Esophagus muscularis mucosa (tissue), 4 donors: ENCODE data around the gene TGM5. TPM values are rescaled to one million over a fixed set of nuclear protein-coding genes. Genes with fewer than 3 reads are reported as not detected.

Experiments
- DNase-seq: peaks from one replicate; pipeline ENCODE4 v3.0.0-alpha.2; 2017; ENCODE audit errors: extremely low spot score
- H3K27ac ChIP-seq, 4 donors: fragments of 200-600 bp; sonication (generic); replicated peaks in 1 of 4; 1 replicate in 3 of 4; 2 replicates in 1 of 4; pipeline ENCODE4 v1.5.1; 2016 to 2019; ENCODE audit warnings: mild to moderate bottlenecking in 1 of 4
- H3K27me3 ChIP-seq, 4 donors: fragments of 200-600 bp; sonication (generic); one replicate each; pipeline versions ENCODE4 v1.5.1 to v1.6.0; 2016 to 2019
- H3K36me3 ChIP-seq, 4 donors: fragments of 200-600 bp; sonication (generic); one replicate each; pipeline ENCODE4 v1.5.1; 2016 to 2019
- H3K4me1 ChIP-seq, 4 donors: fragments of 200-600 bp; sonication (generic); one replicate each; pipeline ENCODE4 v1.5.1; 2016 to 2019
- H3K4me3 ChIP-seq, 4 donors: fragments of 200-600 bp; sonication (generic); 1 replicate in 2 of 4; 2 replicates in 2 of 4; pipeline ENCODE4 v1.5.1; 2016 to 2019; ENCODE audit warnings: mild to moderate bottlenecking in 4 of 4, moderate library complexity in 1 of 4
- H3K9me3 ChIP-seq, 4 donors: fragments of 200-600 bp; sonication (generic); 1 replicate in 3 of 4; 2 replicates in 1 of 4; pipeline ENCODE4 v1.5.1; 2016 to 2019
- EP300 ChIP-seq: sonication (generic); formaldehyde crosslinking; IDR thresholded peaks from one replicate; pipeline ENCODE4 v1.6.1; 2017; ENCODE audit warnings: antibody characterized with exemption
- POLR2A ChIP-seq: fragments of 450-650 bp; IDR thresholded peaks from one replicate; pipeline ENCODE4 v1.6.1; 2017; ENCODE audit warnings: antibody characterized with exemption, moderate library complexity, mild to moderate bottlenecking, low read depth
- POLR2AphosphoS5 ChIP-seq, 2 donors: sonication (generic); formaldehyde crosslinking; IDR thresholded peaks; one replicate each; pipeline ENCODE4 v1.6.1; 2017; ENCODE audit warnings: antibody characterized with exemption in 2 of 2
- WGBS: methylation state at CpG from one replicate; pipeline ENCODE4 v1.1.5; 2018; 5-methylcytosine and 5-hydroxymethylcytosine counted together
- intact Hi-C: fragments of 100-400 bp; cut with DNase I; formaldehyde crosslinking; loops from one replicate; pipeline ENCODE4 v1.15.1; 2023
- total RNA-seq, 4 donors: library from RNA; depleted of rRNA; stranded (reverse); fragments of >200 nt; gene quantifications; one replicate each; pipeline versions ENCODE4 v1.1.0 to v1.2.1, GENCODE V29; 2016
- TF ChIP-seq, protein P1 (sequence below), 3 experiments: fragments of 200-600 bp in 2 of 3; fragments of 450-650 bp in 1 of 3; sonication (generic) in 2 of 3; IDR thresholded peaks; one replicate each; pipeline ENCODE4 v1.5.1; 2017 to 2019; ENCODE audit warnings: antibody characterized with exemption in 3 of 3, mild to moderate bottlenecking in 2 of 3, moderate library complexity in 1 of 3

Gene TGM5
- total RNA-seq, 4 donors from 2014 or later, result under 0.01 to 0.91 (median 0.25) TPM

GRCh38 chr15:43281926-43282602 lies 15.3 kb upstream of the TGM5 start:
- TF ChIP-seq, protein P1, sequence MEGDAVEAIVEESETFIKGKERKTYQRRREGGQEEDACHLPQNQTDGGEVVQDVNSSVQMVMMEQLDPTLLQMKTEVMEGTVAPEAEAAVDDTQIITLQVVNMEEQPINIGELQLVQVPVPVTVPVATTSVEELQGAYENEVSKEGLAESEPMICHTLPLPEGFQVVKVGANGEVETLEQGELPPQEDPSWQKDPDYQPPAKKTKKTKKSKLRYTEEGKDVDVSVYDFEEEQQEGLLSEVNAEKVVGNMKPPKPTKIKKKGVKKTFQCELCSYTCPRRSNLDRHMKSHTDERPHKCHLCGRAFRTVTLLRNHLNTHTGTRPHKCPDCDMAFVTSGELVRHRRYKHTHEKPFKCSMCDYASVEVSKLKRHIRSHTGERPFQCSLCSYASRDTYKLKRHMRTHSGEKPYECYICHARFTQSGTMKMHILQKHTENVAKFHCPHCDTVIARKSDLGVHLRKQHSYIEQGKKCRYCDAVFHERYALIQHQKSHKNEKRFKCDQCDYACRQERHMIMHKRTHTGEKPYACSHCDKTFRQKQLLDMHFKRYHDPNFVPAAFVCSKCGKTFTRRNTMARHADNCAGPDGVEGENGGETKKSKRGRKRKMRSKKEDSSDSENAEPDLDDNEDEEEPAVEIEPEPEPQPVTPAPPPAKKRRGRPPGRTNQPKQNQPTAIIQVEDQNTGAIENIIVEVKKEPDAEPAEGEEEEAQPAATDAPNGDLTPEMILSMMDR (IDR thresholded peaks at IDR 0.05), result no peak
- no peak for TF ChIP-seq EP300
- no peak for TF ChIP-seq POLR2AphosphoS5 (IDR thresholded peaks at IDR 0.05)

GRCh38 chr15:43280996-43281395 lies 14.3 kb upstream of the TGM5 start:
- no peak for DNase-seq
- H3K4me3 ChIP-seq, result no peak overlapping the region
- no peaks in the 10 kb centered on the region for H3K36me3 ChIP-seq
- no peak overlapping the region for H3K27ac ChIP-seq
- H3K9me3 ChIP-seq, result no peaks in the 10 kb centered on the region
- peaks cover 0 to 3% (median 0%) of the 10 kb centered on the region in 4 donors for H3K4me1 ChIP-seq
- WGBS, result 83% methylated on average over 7 of the region's 7 CpGs
- intact Hi-C loops, result no loop called here
- TF ChIP-seq POLR2A (no peak), EP300 (no peak), POLR2AphosphoS5 (IDR thresholded peaks at IDR 0.05) (no peak)
- TF ChIP-seq, protein P1 (IDR thresholded peaks at IDR 0.05), result no peak
- peaks cover 0 to 32% (median 0%) of the 10 kb centered on the region in 4 donors for H3K27me3 ChIP-seq

More at GRCh38 chr15:43281926-43282602, 15.3 kb upstream of the TGM5 start:
- H3K27ac ChIP-seq, result no peak overlapping the region
- H3K36me3 ChIP-seq, result no peaks in the 10 kb centered on the region
- WGBS, result 85% methylated on average over 6 of the region's 12 CpGs
- H3K9me3 ChIP-seq, result no peaks in the 10 kb centered on the region
- H3K4me3 ChIP-seq, result no peak overlapping the region
- no peak for DNase-seq
- intact Hi-C loops, result no loop called here
- H3K4me1 ChIP-seq, result peaks cover 0 to 3% (median 0%) of the 10 kb centered on the region in 4 donors
- peaks cover 0 to 21% (median 0%) of the 10 kb centered on the region in 4 donors for H3K27me3 ChIP-seq

- TF ChIP-seq EP300 (no peak), POLR2A (no peak), POLR2AphosphoS5 (IDR thresholded peaks at IDR 0.05) (no peak)
- TF ChIP-seq, protein P1 (IDR thresholded peaks at IDR 0.05), result no peak
- Histone ChIP-seq H3K4me3 (no peak overlapping the region), H3K9me3 (no peaks in the 10 kb centered on the region), H3K36me3 (no peaks in the 10 kb centered on the region), H3K4me1 (no peaks in the 10 kb centered on the region), H3K27ac (no peak overlapping the region), H3K27me3 (peaks cover 0 to 45% (median 0%) of the 10 kb centered on the region in 4 donors)
- DNase-seq, result no peak
- intact Hi-C loops, result no loop called here
- 100% methylated on average over 3 of the region's 7 CpGs for WGBS
Observed at GRCh38 chr15:43279496-43279895, 12.8 kb upstream of the TGM5 start.

GRCh38 chr15:43278869-43279268 lies 12.1 kb upstream of the TGM5 start:
- TF ChIP-seq POLR2A, result no peak
- TF ChIP-seq, protein P1 (IDR thresholded peaks at IDR 0.05), result no peak
- TF ChIP-seq EP300, result no peak
- no peak for TF ChIP-seq POLR2AphosphoS5 (IDR thresholded peaks at IDR 0.05)
- Histone ChIP-seq H3K27me3 (peaks cover 0 to 52% (median 0%) of the 10 kb centered on the region in 4 donors), H3K9me3 (no peaks in the 10 kb centered on the region), H3K27ac (no peak overlapping the region), H3K36me3 (no peaks in the 10 kb centered on the region), H3K4me3 (no peak overlapping the region), H3K4me1 (no peaks in the 10 kb centered on the region)
- intact Hi-C loops, result no loop called here
- 89% methylated on average over 8 of the region's 11 CpGs for WGBS
- DNase-seq, result no peak
